Activated naive CD4-positive, alpha-beta T cell treated with anti-CD3 and anti-CD28 coated beads, Interleukin-2, amount 50 U/mL, for 24 hours (primary cell): ENCODE measurements around the gene PPM1H.
"Not testable (repeated sequence)": the region's sequence is repeated elsewhere in the genome, so short reads cannot be mapped to it uniquely, and the experiment has no call there.

ENCODE experiments used
- H3K27ac Mint-ChIP-seq: one replicate; pipeline ENCODE4 v1.8.0; 2021; ENCODE audit warnings: mild to moderate bottlenecking, mixed read lengths
- H3K27me3 Mint-ChIP-seq: one replicate; pipeline ENCODE4 v1.8.0; 2021; ENCODE audit warnings: mixed read lengths
- H3K36me3 Mint-ChIP-seq: one replicate; pipeline ENCODE4 v1.8.0; 2021; ENCODE audit warnings: mixed read lengths
- H3K4me1 Mint-ChIP-seq: one replicate; pipeline ENCODE4 v1.8.0; 2021; ENCODE audit warnings: mixed read lengths
- H3K4me3 Mint-ChIP-seq: one replicate; pipeline ENCODE4 v1.8.0; 2021; ENCODE audit warnings: mild to moderate bottlenecking, mixed read lengths
- H3K9me3 Mint-ChIP-seq: one replicate; pipeline ENCODE4 v1.8.0; 2021; ENCODE audit warnings: mixed read lengths

The PPM1H gene

GRCh38 chr12:62771828-62772227 is 163.1 kb downstream of the PPM1H start:
- Mint-ChIP-seq H3K27ac (no peak overlapping the region), H3K4me1 (no peaks in the 10 kb centered on the region), H3K27me3 (no peaks in the 10 kb centered on the region), H3K9me3 (no peaks in the 10 kb centered on the region), H3K36me3 (no peaks in the 10 kb centered on the region), H3K4me3 (no peak overlapping the region)

- no peaks in the 10 kb centered on the region for H3K9me3 Mint-ChIP-seq
- H3K4me1 Mint-ChIP-seq, result no peaks in the 10 kb centered on the region
- no peaks in the 10 kb centered on the region for H3K36me3 Mint-ChIP-seq
- H3K27ac Mint-ChIP-seq, result no peak overlapping the region
- no peak overlapping the region for H3K4me3 Mint-ChIP-seq
- no peaks in the 10 kb centered on the region for H3K27me3 Mint-ChIP-seq
Observed at GRCh38 chr12:62770381-62770780, 164.6 kb downstream of the PPM1H start.

GRCh38 chr12:62769076-62769619 is 165.8 kb downstream of the PPM1H start:
- Mint-ChIP-seq H3K4me1 (no peaks in the 10 kb centered on the region), H3K9me3 (no peaks in the 10 kb centered on the region), H3K4me3 (no peak overlapping the region), H3K27me3 (no peaks in the 10 kb centered on the region), H3K27ac (no peak overlapping the region), H3K36me3 (no peaks in the 10 kb centered on the region)

DNA sequence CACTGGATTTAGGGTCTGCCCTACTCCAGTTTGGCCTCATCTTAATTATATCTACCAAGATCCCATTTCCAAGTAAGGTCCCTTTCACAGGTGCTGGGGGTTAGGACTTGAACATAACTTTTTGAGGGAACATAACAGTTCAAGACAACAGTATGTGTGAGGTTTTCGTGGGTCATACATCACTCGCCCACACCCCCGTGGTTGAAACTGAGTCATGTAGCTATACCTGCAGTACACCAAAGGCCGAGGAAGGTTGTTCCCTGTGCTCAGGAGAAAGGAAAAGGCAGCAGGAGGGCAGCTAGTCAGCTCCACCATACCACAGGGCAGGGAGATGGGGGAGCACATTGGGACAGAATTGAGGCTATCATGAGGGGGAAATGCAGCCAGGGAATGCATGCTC is 167.0 kb downstream of the PPM1H start:
- H3K36me3 Mint-ChIP-seq, result no peaks in the 10 kb centered on the region
- no peak overlapping the region for H3K27ac Mint-ChIP-seq
- no peaks in the 10 kb centered on the region for H3K4me1 Mint-ChIP-seq
- no peak overlapping the region for H3K4me3 Mint-ChIP-seq
- no peaks in the 10 kb centered on the region for H3K9me3 Mint-ChIP-seq
- no peaks in the 10 kb centered on the region for H3K27me3 Mint-ChIP-seq

- Mint-ChIP-seq H3K4me3 (no peak overlapping the region), H3K27me3 (no peaks in the 10 kb centered on the region), H3K27ac (no peak overlapping the region), H3K4me1 (no peaks in the 10 kb centered on the region), H3K9me3 (no peaks in the 10 kb centered on the region), H3K36me3 (no peaks in the 10 kb centered on the region)
Observed at GRCh38 chr12:62767496-62767895, 167.5 kb downstream of the PPM1H start.

DNA sequence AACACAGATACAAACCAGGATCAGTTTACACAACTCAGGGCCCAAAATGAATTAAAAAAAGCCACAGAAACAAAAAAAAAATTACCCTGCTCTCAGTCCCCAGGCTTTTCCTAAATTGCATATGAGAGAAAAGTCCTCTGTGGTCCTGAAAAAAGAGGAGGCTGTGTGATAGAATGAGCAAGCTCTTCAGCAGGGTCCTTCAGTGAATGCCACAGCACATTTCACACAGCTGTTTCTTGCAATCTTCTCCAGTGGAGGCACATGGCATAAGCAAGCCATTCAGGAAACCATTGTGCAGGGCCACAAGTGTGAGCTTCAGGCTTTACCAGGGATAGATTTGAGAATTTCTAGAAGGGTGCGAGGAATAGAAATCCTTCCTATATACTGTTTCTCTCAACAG is 168.5 kb downstream of the PPM1H start:
- no peaks in the 10 kb centered on the region for H3K27me3 Mint-ChIP-seq
- no peaks in the 10 kb centered on the region for H3K9me3 Mint-ChIP-seq
- H3K36me3 Mint-ChIP-seq, result no peaks in the 10 kb centered on the region
- no peak overlapping the region for H3K4me3 Mint-ChIP-seq
- H3K27ac Mint-ChIP-seq, result no peak overlapping the region
- H3K4me1 Mint-ChIP-seq, result no peaks in the 10 kb centered on the region

GRCh38 chr12:62763861-62764645 is 170.9 kb downstream of the PPM1H start:
- H3K9me3 Mint-ChIP-seq, result no peaks in the 10 kb centered on the region
- H3K4me1 Mint-ChIP-seq, result no peaks in the 10 kb centered on the region
- no peak overlapping the region for H3K27ac Mint-ChIP-seq
- H3K36me3 Mint-ChIP-seq, result no peaks in the 10 kb centered on the region
- no peak overlapping the region for H3K4me3 Mint-ChIP-seq
- H3K27me3 Mint-ChIP-seq, result peaks cover 1% of the 10 kb centered on the region

DNA sequence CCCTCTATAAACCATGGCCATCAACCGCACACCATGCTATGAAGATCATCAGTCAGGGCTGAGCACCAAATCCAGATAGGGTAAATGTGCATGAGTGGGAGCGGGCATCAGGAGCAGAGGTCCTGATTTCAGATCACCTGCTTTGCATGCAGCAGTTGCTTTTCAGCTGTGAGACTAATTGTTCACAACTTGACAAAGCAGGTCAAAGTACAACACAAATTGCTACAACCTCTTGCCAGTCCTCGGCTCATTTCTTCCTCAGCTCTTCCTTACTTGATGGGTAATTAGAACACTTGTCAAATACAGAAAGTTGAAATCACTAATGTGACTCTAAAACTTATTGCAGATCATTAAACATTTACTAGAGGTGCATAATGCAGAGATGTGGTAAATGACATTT is 171.6 kb downstream of the PPM1H start:
- no peaks in the 10 kb centered on the region for H3K4me1 Mint-ChIP-seq
- no peaks in the 10 kb centered on the region for H3K9me3 Mint-ChIP-seq
- H3K27ac Mint-ChIP-seq, result no peak overlapping the region
- peaks cover 1% of the 10 kb centered on the region for H3K27me3 Mint-ChIP-seq
- H3K36me3 Mint-ChIP-seq, result no peaks in the 10 kb centered on the region
- H3K4me3 Mint-ChIP-seq, result no peak overlapping the region

GRCh38 chr12:62762645-62763044 is 172.3 kb downstream of the PPM1H start:
- Mint-ChIP-seq H3K27ac (no peak overlapping the region), H3K36me3 (no peaks in the 10 kb centered on the region), H3K27me3 (peaks cover 1% of the 10 kb centered on the region), H3K9me3 (no peaks in the 10 kb centered on the region), H3K4me3 (no peak overlapping the region), H3K4me1 (no peaks in the 10 kb centered on the region)

DNA sequence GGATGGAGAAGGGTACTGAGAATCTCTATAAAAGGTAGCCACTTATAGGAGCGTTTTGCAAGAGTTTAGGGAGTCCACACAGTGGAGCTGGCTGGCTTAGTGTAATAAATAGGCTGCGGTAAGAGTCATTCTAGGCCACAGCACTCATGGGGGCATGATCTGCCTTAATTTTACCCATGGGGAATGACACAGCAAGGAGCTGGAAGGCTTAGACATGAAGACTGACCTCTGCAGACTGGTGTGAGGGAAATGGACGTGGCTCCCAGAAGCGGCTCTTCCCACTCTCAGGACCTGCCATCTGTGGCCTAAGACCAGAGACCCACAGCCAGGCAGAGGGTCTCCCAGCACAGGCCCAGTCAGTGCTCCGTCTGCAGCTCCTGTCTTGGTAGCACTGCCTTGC is 173.3 kb downstream of the PPM1H start:
- no peaks in the 10 kb centered on the region for H3K36me3 Mint-ChIP-seq
- H3K27ac Mint-ChIP-seq, result no peak overlapping the region
- no peak overlapping the region for H3K4me3 Mint-ChIP-seq
- H3K4me1 Mint-ChIP-seq, result no peaks in the 10 kb centered on the region
- H3K9me3 Mint-ChIP-seq, result no peaks in the 10 kb centered on the region
- peaks cover 1% of the 10 kb centered on the region for H3K27me3 Mint-ChIP-seq

DNA sequence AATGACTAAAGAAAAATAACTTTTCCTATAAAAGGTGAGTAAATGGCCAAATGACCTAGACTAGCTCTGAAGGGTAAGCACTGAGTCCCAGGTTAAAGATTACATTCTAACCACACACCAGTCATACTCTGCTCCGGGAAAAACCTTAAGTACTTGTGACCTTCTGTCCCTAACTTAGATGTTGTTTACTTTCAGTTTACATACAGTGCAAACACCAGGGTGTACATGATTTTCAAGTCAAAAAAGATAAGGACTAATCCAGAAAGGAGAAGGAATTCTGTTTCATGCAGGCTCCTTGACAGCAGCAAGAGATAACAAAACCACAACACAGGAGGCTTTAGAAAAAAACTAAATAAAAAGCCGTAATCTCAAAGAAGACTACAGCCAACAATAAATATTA is 174.2 kb downstream of the PPM1H start:
- Mint-ChIP-seq H3K36me3 (no peaks in the 10 kb centered on the region), H3K4me3 (no peak overlapping the region), H3K9me3 (no peaks in the 10 kb centered on the region), H3K27me3 (peaks cover 1% of the 10 kb centered on the region), H3K4me1 (no peaks in the 10 kb centered on the region), H3K27ac (no peak overlapping the region)

DNA sequence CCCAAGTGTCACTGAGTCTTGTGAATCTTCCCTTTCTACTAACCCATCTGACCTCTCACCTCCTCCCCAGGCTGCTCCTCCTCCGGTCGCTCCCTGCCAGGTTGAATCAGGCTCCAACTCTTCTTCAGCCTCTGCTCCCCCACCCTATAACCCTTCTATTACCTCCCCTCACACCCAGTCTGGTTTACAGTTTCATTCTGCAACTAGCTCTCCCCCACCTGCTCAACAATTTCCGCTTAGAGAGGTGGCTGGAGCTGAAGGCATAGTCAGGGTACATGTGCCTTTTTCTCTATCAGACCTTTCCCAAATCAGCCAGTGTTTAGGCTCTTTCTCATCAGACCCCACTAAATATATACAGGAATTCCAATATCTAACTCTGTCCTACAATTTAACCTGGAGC is 174.6 kb downstream of the PPM1H start:
- H3K4me1 Mint-ChIP-seq, H3K27me3 Mint-ChIP-seq, H3K36me3 Mint-ChIP-seq, H3K27ac Mint-ChIP-seq, H3K9me3 Mint-ChIP-seq, H3K4me3 Mint-ChIP-seq: not testable (repeated sequence)

- no peaks in the 10 kb centered on the region for H3K4me1 Mint-ChIP-seq
- no peaks in the 10 kb centered on the region for H3K9me3 Mint-ChIP-seq
- H3K36me3 Mint-ChIP-seq, result no peaks in the 10 kb centered on the region
- no peak overlapping the region for H3K4me3 Mint-ChIP-seq
- H3K27me3 Mint-ChIP-seq, result peaks cover 1% of the 10 kb centered on the region
- H3K27ac Mint-ChIP-seq, result no peak overlapping the region
Observed at GRCh38 chr12:62758216-62758615, 176.7 kb downstream of the PPM1H start.

DNA sequence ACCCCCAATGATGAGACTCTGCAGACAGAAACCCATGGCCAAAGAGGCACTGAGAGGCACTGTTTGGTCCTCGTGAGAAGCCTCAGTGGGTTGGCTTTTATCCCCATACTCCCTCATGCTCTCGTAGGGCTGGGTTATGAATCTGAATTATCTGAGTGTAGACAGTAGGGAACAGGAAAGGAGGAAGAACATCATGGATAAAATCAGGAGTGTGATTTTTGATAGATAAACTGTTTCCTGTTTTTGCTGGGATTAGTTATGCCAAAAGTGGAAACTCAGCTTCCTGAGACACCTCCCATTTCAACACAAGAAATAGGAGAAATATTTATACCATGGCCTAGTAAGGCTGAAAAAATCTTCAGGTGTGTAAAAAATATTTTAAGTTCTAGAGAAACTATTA is 177.9 kb downstream of the PPM1H start:
- no peak overlapping the region for H3K4me3 Mint-ChIP-seq
- no peaks in the 10 kb centered on the region for H3K9me3 Mint-ChIP-seq
- no peaks in the 10 kb centered on the region for H3K36me3 Mint-ChIP-seq
- no peaks in the 10 kb centered on the region for H3K4me1 Mint-ChIP-seq
- H3K27ac Mint-ChIP-seq, result no peak overlapping the region
- H3K27me3 Mint-ChIP-seq, result peaks cover 4% of the 10 kb centered on the region

- Mint-ChIP-seq H3K27me3 (peaks cover 4% of the 10 kb centered on the region), H3K36me3 (no peaks in the 10 kb centered on the region), H3K9me3 (no peaks in the 10 kb centered on the region), H3K4me1 (no peaks in the 10 kb centered on the region), H3K4me3 (no peak overlapping the region), H3K27ac (no peak overlapping the region)
Observed at GRCh38 chr12:62754706-62755105, 180.2 kb downstream of the PPM1H start.

GRCh38 chr12:62751810-62752155 is 183.2 kb downstream of the PPM1H start:
- H3K27ac Mint-ChIP-seq, result no peak overlapping the region
- H3K9me3 Mint-ChIP-seq, result no peaks in the 10 kb centered on the region
- H3K36me3 Mint-ChIP-seq, result no peaks in the 10 kb centered on the region
- H3K4me3 Mint-ChIP-seq, result no peak overlapping the region
- peaks cover 3% of the 10 kb centered on the region for H3K27me3 Mint-ChIP-seq
- H3K4me1 Mint-ChIP-seq, result no peaks in the 10 kb centered on the region
